NCI-H128 (cell line): ENCODE data around the gene LRRC47.

Experiments
- DNase-seq: peaks from one replicate; lab custom pipeline; 2025; ENCODE audit not compliant: unreplicated experiment; lab: John Stamatoyannopoulos, UW

LRRC47 gene

GRCh38 chr1:3772715-3773571 lies 23.4 kb downstream of the LRRC47 start, which contains the start of gene SMIM1:
Gene SMIM1 (plus strand): TSS chr1:3772749. CDS start chr1:3775374, 2,625 bp downstream.
- DNase-seq, result no peak

GRCh38 chr1:3772027-3772714 lies 24.1 kb downstream of the LRRC47 start:
- peak; percentile 65 for DNase-seq

- DNase-seq, result no peak
Observed at GRCh38 chr1:3771108-3772026, 24.9 kb downstream of the LRRC47 start.

GRCh38 chr1:3770047-3770765 lies 26.1 kb downstream of the LRRC47 start:
- DNase-seq, result no peak

- no peak for DNase-seq
Observed at GRCh38 chr1:3768811-3769390, 27.4 kb downstream of the LRRC47 start.

GRCh38 chr1:3767328-3767925 lies 28.9 kb downstream of the LRRC47 start:
- DNase-seq, result no peak

GRCh38 chr1:3763351-3764125 lies 32.8 kb downstream of the LRRC47 start:
- DNase-seq, result no peak

GRCh38 chr1:3762873-3763228 lies 33.4 kb downstream of the LRRC47 start:
- no peak for DNase-seq

- no peak for DNase-seq
Observed at GRCh38 chr1:3762151-3762872, 34.0 kb downstream of the LRRC47 start.

- DNase-seq, result no peak
Observed at GRCh38 chr1:3761296-3762010, 34.8 kb downstream of the LRRC47 start.

- no peak for DNase-seq
Observed at GRCh38 chr1:3759796-3760195, 36.5 kb downstream of the LRRC47 start.

- DNase-seq, result no peak
Observed at GRCh38 chr1:3759164-3759563, 37.1 kb downstream of the LRRC47 start.

GRCh38 chr1:3756394-3756793 lies 39.9 kb downstream of the LRRC47 start:
- DNase-seq, result no peak

GRCh38 chr1:3753656-3754454 lies 42.4 kb downstream of the LRRC47 start:
- DNase-seq, result no peak

GRCh38 chr1:3752400-3752945 lies 43.8 kb downstream of the LRRC47 start, which contains the start of gene CCDC27:
Gene CCDC27 (plus strand): TSS chr1:3752450. CDS start chr1:3752482, 32 bp downstream.
- DNase-seq, result no peak

GRCh38 chr1:3750741-3751140 lies 45.6 kb downstream of the LRRC47 start:
- DNase-seq, result no peak

- DNase-seq, result no peak
Observed at GRCh38 chr1:3749512-3749911, 46.8 kb downstream of the LRRC47 start.
